ENCODE results near the gene PNMA6E.

PNMA6E gene

GRCh38 chrX:153384390-153384789 is 16.8 kb downstream of the PNMA6E start:
- no peak for DNase-seq (ENCODE audit: low spot score)

DNA sequence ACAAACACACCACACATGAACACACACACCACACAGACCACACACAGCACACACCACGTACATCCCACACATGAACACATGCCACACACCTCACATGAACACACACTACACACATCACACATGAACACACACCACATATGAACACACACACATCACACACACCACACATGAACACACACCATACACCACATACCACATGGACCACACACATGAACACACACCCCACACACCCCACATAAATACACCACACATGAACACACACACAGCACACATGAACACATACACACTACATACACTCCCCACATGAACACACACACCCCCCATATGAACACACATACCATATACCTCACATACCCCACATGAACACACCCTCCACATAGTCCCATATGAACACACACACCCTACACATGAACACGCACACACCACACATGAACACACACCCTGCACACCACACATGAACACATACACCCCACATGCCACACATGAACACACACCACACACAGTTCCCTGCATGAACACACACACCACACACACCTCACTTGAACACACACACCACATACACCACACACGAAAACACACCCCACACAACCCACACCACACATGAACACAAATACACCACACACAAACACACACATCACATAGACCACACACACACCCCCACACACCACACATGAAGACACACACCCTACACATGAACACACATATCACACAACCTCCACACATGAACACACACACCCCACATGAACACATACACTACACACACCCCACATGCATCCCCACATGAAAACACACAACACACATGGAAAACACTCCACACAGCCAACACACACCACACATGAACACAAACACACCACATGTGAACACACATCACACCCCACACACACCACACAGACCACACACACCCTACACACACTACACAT is 18.3 kb downstream of the PNMA6E start:
- no peak for DNase-seq (ENCODE audit: low spot score)

DNA sequence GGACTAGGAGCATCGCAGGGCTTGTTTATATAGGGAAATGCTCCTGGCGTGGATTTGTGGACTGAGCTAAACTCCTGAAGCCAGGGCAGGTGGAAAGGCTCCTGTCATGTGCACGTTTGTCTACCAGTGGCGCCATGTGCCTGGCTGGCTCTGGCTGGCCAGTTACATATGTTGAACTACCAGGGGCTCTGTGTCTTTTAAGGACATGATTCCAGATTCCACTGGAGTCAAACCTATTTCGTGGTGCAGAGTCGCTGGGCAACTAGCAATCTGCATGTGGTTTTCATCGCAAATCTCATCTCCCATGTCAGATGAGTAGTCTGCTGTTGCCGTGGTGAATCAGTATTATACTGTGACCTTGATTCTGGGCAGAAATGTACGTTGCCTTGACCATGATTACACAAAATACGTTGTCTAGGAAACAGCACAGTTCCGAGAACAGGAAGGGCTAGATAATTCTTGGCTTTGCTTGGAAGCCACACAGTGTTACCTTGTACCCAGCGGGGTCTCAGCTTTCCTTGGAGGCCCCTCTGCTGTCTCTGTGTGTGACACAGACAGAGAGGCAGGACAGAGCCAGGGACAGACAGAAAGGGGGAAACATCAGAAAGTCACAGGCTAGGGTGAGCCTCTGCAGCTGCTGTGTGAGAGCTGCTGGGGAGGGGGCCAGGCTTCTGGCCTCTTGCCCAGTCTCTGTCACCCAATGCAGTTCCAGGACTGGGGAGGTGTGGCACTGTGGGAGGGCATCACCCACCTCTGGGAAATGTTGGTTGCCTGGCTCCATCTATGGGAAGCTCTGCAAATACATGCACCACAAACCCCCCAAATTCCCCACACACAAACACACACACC is 19.2 kb downstream of the PNMA6E start:
- DNase-seq (ENCODE audit: low spot score) = peak; percentile 57

DNA sequence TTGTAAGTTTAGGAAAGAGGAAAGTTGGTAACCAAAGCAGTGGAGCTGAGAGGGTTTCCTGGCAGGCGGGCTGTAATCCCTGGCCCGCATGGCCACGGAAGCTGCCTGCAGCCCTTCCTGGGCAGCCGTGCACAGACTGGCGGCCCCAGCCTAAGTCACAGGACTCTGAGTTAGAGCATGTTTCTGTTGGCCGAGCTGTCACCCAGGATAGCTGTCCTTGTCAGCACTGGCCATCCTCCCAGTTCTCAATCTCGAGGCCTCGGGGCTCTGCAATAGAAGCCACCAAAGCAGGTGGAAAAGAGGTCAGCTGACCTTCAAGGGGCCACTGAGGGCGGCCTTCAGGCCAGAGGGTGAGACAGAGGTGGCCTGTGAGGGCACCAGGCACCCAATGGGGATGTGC is 20.5 kb downstream of the PNMA6E start:
- no peak for DNase-seq (ENCODE audit: low spot score)

- no peak for DNase-seq (ENCODE audit: low spot score)
Measured at GRCh38 chrX:153379971-153380581, 21.1 kb downstream of the PNMA6E start.

- no peak for DNase-seq (ENCODE audit: low spot score)
Measured at GRCh38 chrX:153379508-153379907, 21.6 kb downstream of the PNMA6E start.

- DNase-seq (ENCODE audit: low spot score) = no peak
Measured at GRCh38 chrX:153378607-153379006, 22.5 kb downstream of the PNMA6E start.

DNA sequence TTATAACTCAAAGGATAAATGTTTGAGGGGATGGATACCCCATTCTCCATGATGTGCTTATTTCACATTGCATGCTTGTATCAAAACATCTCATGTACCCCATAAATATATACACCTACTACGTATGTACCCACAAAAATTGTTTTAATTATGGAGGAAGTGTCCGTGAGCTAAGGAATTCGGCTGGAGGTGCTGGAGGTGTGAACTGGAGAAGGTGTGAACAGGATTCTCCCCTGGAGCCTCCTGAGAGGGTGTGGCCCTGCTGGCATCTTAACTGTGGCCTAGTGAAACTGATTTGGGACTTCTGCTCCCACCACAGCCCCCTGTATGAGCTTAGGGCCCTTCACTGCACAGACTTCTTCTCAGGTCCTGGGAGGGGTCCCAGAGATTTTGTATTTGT is 23.4 kb downstream of the PNMA6E start:
- DNase-seq (ENCODE audit: low spot score) = no peak

- DNase-seq (ENCODE audit: low spot score) = no peak
Measured at GRCh38 chrX:153375571-153375970, 25.6 kb downstream of the PNMA6E start.

GRCh38 chrX:153374426-153374825 is 26.7 kb downstream of the PNMA6E start:
- no peak for DNase-seq (ENCODE audit: low spot score)

DNA sequence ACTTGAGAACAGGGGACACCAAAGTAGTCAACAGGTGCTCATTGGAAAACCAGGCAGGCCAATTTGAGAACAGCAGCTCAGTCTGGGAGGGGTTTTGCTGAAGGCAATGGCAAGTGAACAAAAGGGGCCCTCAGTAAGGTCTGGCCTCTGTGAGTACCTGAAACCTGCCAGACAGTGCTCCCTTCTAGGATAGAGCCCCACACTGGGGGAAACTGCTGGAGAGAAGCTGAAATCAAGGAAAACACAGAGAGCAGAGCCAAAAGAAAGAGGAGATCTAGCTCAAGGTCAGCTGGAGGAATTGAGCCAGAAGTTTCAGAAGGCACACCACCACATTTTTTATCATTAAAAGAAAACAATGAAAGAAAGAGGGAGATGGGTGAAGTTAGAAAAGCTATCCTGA is 28.2 kb downstream of the PNMA6E start:
- no peak for DNase-seq (ENCODE audit: low spot score)

DNA sequence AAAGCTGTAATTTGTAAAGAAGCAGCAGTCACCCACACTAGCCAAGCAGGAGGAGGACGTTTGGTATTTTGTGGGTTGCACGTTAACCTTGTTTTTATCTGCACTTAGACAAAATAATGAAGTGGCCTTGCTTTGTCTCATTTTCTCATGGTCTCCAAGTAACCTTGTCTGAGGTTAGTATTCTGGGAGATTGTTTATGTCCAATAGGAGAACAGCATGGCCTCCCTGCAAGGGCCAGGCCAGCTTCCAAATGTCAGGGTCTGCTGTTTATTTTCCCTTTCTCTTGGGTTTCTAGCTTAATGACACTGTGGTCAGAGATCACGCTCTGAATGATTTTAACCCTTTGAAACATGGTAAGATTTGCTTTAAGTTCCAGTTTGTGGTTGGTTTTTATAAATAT is 29.9 kb downstream of the PNMA6E start:
- DNase-seq (ENCODE audit: low spot score) = no peak

- no peak for DNase-seq (ENCODE audit: low spot score)
Measured at GRCh38 chrX:153370293-153371055, 30.7 kb downstream of the PNMA6E start.

GRCh38 chrX:153366878-153367538 is 34.1 kb downstream of the PNMA6E start:
- DNase-seq (ENCODE audit: low spot score) = no peak

GRCh38 chrX:153366119-153366518 is 35.0 kb downstream of the PNMA6E start:
- no peak for DNase-seq (ENCODE audit: low spot score)

DNA sequence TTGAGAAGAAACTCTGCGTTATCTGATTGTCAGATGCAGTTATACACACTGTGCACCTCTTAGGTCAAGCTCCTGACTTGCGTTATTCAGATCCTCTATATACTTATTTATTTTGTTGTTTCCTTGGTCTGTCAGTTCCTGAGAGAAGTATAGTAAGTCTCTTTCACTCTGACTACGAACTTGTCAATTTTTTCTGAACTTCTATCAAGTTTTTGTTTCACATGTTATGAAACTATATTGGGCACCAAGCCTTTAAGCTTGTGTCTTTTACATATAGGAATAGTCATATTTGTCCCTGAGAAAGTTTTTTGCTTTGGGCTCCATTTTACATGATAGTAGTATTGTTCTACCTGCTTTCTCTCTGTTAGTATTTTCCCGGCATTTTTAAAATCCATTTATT is 35.5 kb downstream of the PNMA6E start:
- no peak for DNase-seq (ENCODE audit: low spot score)

DNA sequence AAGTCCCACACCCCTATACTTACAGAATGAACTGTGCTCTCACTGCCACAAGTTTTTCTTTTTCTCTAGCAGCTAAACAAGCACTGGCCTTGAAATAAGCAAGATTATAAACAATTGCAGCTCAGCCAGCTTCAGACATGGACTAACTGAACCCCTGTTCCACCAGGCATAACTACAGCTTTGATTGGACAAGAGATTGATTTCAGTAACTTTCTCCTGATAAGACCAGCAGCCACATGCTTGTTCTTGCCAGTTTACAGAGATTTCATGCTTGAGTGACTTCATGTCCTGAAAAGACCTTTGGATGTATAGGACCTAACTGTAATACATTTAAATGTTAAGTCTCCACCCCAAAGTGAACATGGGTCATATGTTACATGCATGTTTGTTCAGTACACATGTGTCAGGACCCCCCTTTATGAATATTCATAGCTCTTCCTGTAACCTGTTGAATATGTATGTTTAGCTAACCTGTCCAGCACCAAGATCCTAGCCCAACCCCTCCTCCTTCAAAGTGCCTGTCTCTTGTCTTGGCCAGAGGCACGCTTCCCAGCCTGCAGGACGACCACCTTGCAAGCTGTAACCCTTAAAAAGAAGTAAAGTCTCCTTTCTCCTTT is 39.3 kb downstream of the PNMA6E start:
- DNase-seq (ENCODE audit: low spot score) = no peak

GRCh38 chrX:153357877-153358276 is 43.3 kb downstream of the PNMA6E start:
- no peak for DNase-seq (ENCODE audit: low spot score)

DNA sequence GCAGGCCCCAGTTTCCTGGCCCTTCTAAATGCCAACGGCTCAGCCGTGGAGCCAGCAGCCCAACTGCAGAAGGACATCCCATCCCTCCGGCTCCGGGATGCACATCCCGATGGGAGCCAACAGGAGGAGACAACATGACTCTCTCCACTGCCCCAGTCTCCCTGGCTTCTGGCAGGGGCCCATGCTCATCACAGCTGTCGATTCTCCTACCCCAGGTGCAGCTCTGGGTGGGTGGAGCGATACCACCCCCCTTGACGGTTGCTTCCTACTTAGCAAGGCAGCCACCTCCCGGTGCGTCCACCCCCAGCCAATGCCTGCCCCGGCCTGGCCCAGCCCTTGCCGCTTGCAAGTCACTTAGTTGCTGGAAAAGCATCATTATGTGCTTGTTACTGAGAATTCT is 47.7 kb downstream of the PNMA6E start:
- DNase-seq (ENCODE audit: low spot score) = no peak

DNA sequence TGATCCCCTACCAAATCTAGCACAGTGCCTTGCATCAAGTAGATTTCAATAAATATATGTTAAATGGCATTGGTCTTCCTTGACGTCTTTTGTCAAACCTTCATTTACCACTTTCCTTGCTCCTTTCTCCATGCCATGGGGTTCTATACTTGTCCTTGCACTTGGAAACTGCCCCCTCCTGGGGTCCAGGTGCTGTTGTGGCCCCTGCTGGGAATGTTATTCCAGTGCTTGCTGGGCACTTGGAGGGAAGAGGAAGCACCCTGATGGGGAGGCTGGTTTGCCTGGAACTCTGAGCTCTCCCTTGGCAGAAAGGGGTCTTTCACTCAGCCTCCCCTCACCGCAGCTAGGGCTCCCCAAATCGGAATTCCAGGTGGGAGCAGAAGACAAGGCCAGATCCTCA is 48.3 kb downstream of the PNMA6E start:
- DNase-seq (ENCODE audit: low spot score) = no peak

DNA sequence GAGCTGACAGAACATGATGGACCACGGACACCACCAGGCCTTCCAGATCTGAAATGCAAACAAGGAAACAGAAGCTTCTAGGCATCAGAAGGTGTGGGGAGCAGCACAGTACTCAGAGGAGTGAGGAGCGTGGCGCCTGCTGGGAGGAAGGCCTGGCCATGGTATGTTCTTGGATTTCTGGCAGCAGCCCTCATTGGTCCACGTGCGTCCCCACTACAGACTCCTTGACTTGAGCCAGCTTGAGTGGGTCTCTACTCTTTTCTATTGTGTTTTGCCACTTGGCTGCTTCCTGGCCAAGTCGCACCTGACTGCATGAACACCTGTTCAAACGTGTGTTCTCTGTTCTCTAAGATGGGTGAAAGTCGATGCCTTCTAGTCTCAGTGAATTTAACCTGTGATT is 49.2 kb downstream of the PNMA6E start:
- no peak for DNase-seq (ENCODE audit: low spot score)

Measured in Ammon's horn (tissue), 1 donor.